HepG2 (cell line): Measurements from ENCODE around the gene PTPRU. TPM values are rescaled to one million over a fixed set of nuclear protein-coding genes. Genes with fewer than 3 reads are reported as not detected.

Experiments used
- CREB1 ChIP-seq, 2 experiments: fragments of 450-650 bp in 1 of 2; IDR thresholded peaks; 2 replicates each; pipeline ENCODE4 v1.6.1; 2016 to 2017; ENCODE audit warnings: control low read depth in 1 of 2, mild to moderate bottlenecking in 1 of 2, missing compliant biosample characterization in 1 of 2, missing genetic modification characterization in 1 of 2
- ELF3 ChIP-seq: IDR thresholded peaks from 2 replicates; pipeline ENCODE4 v1.6.1; 2016; ENCODE audit warnings: missing genetic modification reagents, missing compliant biosample characterization
- ETV6 ChIP-seq: sonication (generic); formaldehyde crosslinking; conservative IDR thresholded peaks from 2 replicates; pipeline ENCODE4 v1.4.0; 2020; ENCODE audit warnings: missing genetic modification reagents
- GABPB1 ChIP-seq: IDR thresholded peaks from 2 replicates; pipeline ENCODE4 v1.6.1; 2016; ENCODE audit warnings: mild to moderate bottlenecking, missing genetic modification reagents, moderate library complexity, missing compliant biosample characterization
- HNRNPUL1 ChIP-seq: fragments of 200-400 bp; formaldehyde crosslinking; IDR thresholded peaks from 2 replicates; pipeline ENCODE4 v1.6.1; 2017; ENCODE audit warnings: low read depth, mild to moderate bottlenecking, low read length, moderate library complexity
- HOXA3 ChIP-seq: sonication (generic); formaldehyde crosslinking; IDR thresholded peaks from 2 replicates; pipeline ENCODE4 v1.5.0; 2020; ENCODE audit warnings: missing genetic modification reagents
- MAF1 ChIP-seq: sonication (generic); formaldehyde crosslinking; IDR thresholded peaks from 2 replicates; pipeline ENCODE4 v1.5.0; 2020; ENCODE audit warnings: missing genetic modification reagents, borderline replicate concordance
- MAZ ChIP-seq, 2 experiments: sonication (generic) in 1 of 2; formaldehyde crosslinking in 1 of 2; IDR thresholded peaks; 2 replicates each; pipeline versions ENCODE4 v1.5.0 to v1.6.1; 2012 to 2020; ENCODE audit warnings: low read depth in 2 of 2, mild to moderate bottlenecking in 2 of 2, borderline replicate concordance in 1 of 2, improper control_type of control experiment in 1 of 2, low read length in 1 of 2, missing genetic modification reagents in 1 of 2, moderate library complexity in 1 of 2
- PATZ1 ChIP-seq: sonication (generic); formaldehyde crosslinking; IDR thresholded peaks from 2 replicates; pipeline ENCODE4 v1.4.0; 2020; ENCODE audit warnings: missing genetic modification reagents
- PBX3 ChIP-seq: sonication (generic); formaldehyde crosslinking; IDR thresholded peaks from 2 replicates; pipeline ENCODE4 v1.8.1; 2023; ENCODE audit warnings: missing genetic modification reagents, inconsistent platforms, borderline replicate concordance
- POGK ChIP-seq: sonication (generic); formaldehyde crosslinking; conservative IDR thresholded peaks from 2 replicates; pipeline ENCODE4 v1.8.0; 2022; ENCODE audit warnings: mild to moderate bottlenecking, moderate library complexity, missing genetic modification reagents
- SAFB2 ChIP-seq: sonication (generic); formaldehyde crosslinking; IDR thresholded peaks from 2 replicates; pipeline ENCODE4 v1.5.1; 2020; ENCODE audit warnings: missing genetic modification reagents, low read depth, mild to moderate bottlenecking, borderline replicate concordance
- SALL1 ChIP-seq: sonication (generic); formaldehyde crosslinking; IDR thresholded peaks from 2 replicates; pipeline ENCODE4 v1.8.0; 2022; ENCODE audit warnings: mild to moderate bottlenecking, missing genetic modification reagents
- THAP11 ChIP-seq: IDR thresholded peaks from 2 replicates; pipeline ENCODE4 v1.6.1; 2016; ENCODE audit warnings: missing biosample characterization, missing genetic modification reagents
- ZC3H4 ChIP-seq: sonication (generic); formaldehyde crosslinking; IDR thresholded peaks from 2 replicates; pipeline ENCODE4 v1.4.0; 2020; ENCODE audit warnings: missing genetic modification reagents, borderline replicate concordance
- ZFP36L1 ChIP-seq: sonication (generic); formaldehyde crosslinking; IDR thresholded peaks from 2 replicates; pipeline ENCODE4 v1.8.0; 2022; ENCODE audit warnings: mild to moderate bottlenecking, missing genetic modification reagents, moderate library complexity
- ZFYVE20 ChIP-seq: sonication (generic); formaldehyde crosslinking; IDR thresholded peaks from 2 replicates; pipeline ENCODE4 v1.8.0; 2023; ENCODE audit warnings: low read depth, mild to moderate bottlenecking, moderate library complexity, missing genetic modification reagents, borderline replicate concordance
- ZNF614 ChIP-seq: IDR thresholded peaks from 2 replicates; pipeline ENCODE4 v1.6.1; 2018; ENCODE audit warnings: missing biosample characterization, missing genetic modification reagents, inconsistent platforms, borderline replicate concordance
- ZNF768 ChIP-seq: sonication (generic); formaldehyde crosslinking; IDR thresholded peaks from 2 replicates; pipeline ENCODE4 v1.4.0; 2020; ENCODE audit warnings: missing genetic modification reagents
- ZSCAN21 ChIP-seq: sonication (generic); formaldehyde crosslinking; IDR thresholded peaks from 2 replicates; pipeline ENCODE4 v1.8.0; 2022; ENCODE audit warnings: mild to moderate bottlenecking, missing genetic modification reagents, moderate library complexity, borderline replicate concordance
- polyA plus RNA-seq, 8 experiments: library from polyadenylated mRNA; depleted of rRNA in 3 of 8; stranded (reverse) in 7 of 8; unstranded in 1 of 8; fragments of >200 nt; fragmentation: Illumina TruSeq in 4 of 8; extraction: Trizol in 4 of 8; gene quantifications; 2 replicates each; pipeline versions ENCODE4 v1.2.1 to v1.2.3, GENCODE V29; 2011 to 2016; ENCODE audit warnings: low read depth in 4 of 8, missing spikeins in 1 of 8, mixed read lengths in 1 of 8; ENCODE audit not compliant: insufficient read depth in 1 of 8
- total RNA-seq, 5 experiments: library from RNA; depleted of rRNA; stranded (reverse); fragments of >200 nt; fragmentation: Illumina TruSeq; extraction: Trizol; gene quantifications; 2 replicates each; pipeline ENCODE4 v1.2.3, GENCODE V29; 2016; ENCODE audit warnings: low read depth in 1 of 5
- TF ChIP-seq, protein P1 (sequence below): sonication (generic); formaldehyde crosslinking; IDR thresholded peaks from 2 replicates; pipeline ENCODE4 v1.4.0; 2020; ENCODE audit warnings: missing genetic modification reagents

PTPRU gene
- total and polyA plus RNA-seq, 2 of the 13 experiments (the other 11 are each of a cell fraction or from before 2014, with no cell fraction given): 21.6 to 22.3 TPM

GRCh38 chr1:29235955-29236711 lies at the start of gene PTPRU (continued):
- peak; percentile 35; the same call in 1 of the 2 replicates for TF ChIP-seq POGK
- TF ChIP-seq CREB1 (IDR thresholded peaks at IDR 0.05): peak; percentile 57; the same call in 1 of the 2 replicates
- no peak for TF ChIP-seq CREB1 (CRISPR knock-in tag; IDR thresholded peaks at IDR 0.05)
- no peak for TF ChIP-seq ZC3H4 (CRISPR knock-in tag)
- no peak for TF ChIP-seq ZFP36L1 (CRISPR knock-in tag)
- TF ChIP-seq MAZ (IDR thresholded peaks at IDR 0.05; ENCODE audit: borderline replicate concordance, low read depth, low read length): no peak
- TF ChIP-seq MAZ (CRISPR knock-in tag; IDR thresholded peaks at IDR 0.05; ENCODE audit: low read depth): peak; percentile 72; the same call in 1 of the 2 replicates
- 0 out of 2 replicates have a peak, but pooled peaks have one; percentile 23 for TF ChIP-seq ETV6
- no peak for TF ChIP-seq ZNF768 (CRISPR knock-in tag)
- peak; percentile 62 for TF ChIP-seq HOXA3 (CRISPR knock-in tag)
- TF ChIP-seq SALL1: 0 out of 2 replicates have a peak, but pooled peaks have one; percentile 11
- TF ChIP-seq ZSCAN21 (CRISPR knock-in tag): peak; percentile 22; the same call in 1 of the 2 replicates
- peak; percentile 20; the same call in 1 of the 2 replicates for TF ChIP-seq ELF3 (CRISPR knock-in tag)
- TF ChIP-seq THAP11 (CRISPR knock-in tag): 0 out of 2 replicates have a peak, but pooled peaks have one; percentile 14
- no peak for TF ChIP-seq HNRNPUL1
- TF ChIP-seq GABPB1 (CRISPR knock-in tag): peak; percentile 51; the same call in 1 of the 2 replicates
- TF ChIP-seq PATZ1 (CRISPR knock-in tag): peak; percentile 21; the same call in 1 of the 2 replicates
- TF ChIP-seq ZNF614: 0 out of 2 replicates have a peak, but pooled peaks have one; percentile 13
- TF ChIP-seq PBX3 (CRISPR knock-in tag): no peak
- no peak for TF ChIP-seq SAFB2 (CRISPR knock-in tag)
- no peak for TF ChIP-seq MAF1 (CRISPR knock-in tag)
- TF ChIP-seq, protein P1, sequence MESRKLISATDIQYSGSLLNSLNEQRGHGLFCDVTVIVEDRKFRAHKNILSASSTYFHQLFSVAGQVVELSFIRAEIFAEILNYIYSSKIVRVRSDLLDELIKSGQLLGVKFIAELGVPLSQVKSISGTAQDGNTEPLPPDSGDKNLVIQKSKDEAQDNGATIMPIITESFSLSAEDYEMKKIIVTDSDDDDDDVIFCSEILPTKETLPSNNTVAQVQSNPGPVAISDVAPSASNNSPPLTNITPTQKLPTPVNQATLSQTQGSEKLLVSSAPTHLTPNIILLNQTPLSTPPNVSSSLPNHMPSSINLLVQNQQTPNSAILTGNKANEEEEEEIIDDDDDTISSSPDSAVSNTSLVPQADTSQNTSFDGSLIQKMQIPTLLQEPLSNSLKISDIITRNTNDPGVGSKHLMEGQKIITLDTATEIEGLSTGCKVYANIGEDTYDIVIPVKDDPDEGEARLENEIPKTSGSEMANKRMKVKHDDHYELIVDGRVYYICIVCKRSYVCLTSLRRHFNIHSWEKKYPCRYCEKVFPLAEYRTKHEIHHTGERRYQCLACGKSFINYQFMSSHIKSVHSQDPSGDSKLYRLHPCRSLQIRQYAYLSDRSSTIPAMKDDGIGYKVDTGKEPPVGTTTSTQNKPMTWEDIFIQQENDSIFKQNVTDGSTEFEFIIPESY (CRISPR knock-in tag): peak; percentile 59; the same call in 1 of the 2 replicates
- peak; percentile 48; the same call in 1 of the 2 replicates for TF ChIP-seq ZFYVE20 (CRISPR knock-in tag)
